HG03565 (cell line): Measurements from ENCODE around the gene IGSF9.
A peak's percentile ranks its signal among the peaks of the same experiment; 100 is the strongest.
"Not testable (repeated sequence)": the region's sequence is repeated elsewhere in the genome, so short reads cannot be mapped to it uniquely, and the experiment has no call there.

Source experiments
- ATAC-seq: cut with Tn5 transposase; IDR thresholded peaks from one replicate; pipeline ENCODE4 v1.9.1; 2021; ENCODE audit warnings: mild to moderate bottlenecking, moderate library complexity; ENCODE audit not compliant: unreplicated experiment

IGSF9 gene

GRCh38 chr1:159922511-159923202, 22.8 kb downstream of the IGSF9 start:
- ATAC-seq, result no peak

GRCh38 chr1:159921700-159922504, 23.5 kb downstream of the IGSF9 start:
- ATAC-seq, result no peak

DNA sequence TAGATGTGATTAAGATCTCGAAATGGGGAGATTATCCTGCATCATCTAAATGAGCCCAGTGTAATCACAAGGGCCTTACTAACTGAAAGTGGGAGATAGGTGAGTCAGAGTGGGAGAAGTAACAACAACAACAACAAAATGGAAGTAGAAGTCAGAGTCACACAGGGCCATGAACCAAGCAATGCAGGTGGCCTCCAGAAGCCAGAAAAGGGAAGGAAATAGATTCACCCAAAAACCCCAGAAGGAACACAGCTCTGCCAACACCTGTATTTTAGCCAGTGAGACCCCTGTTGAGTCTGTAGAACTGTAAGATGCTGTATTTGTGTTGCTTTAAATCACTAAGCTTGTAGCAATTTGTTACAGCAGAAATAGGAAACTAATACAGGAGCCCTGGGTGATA, 24.2 kb downstream of the IGSF9 start:
- peak; percentile 37 for ATAC-seq

DNA sequence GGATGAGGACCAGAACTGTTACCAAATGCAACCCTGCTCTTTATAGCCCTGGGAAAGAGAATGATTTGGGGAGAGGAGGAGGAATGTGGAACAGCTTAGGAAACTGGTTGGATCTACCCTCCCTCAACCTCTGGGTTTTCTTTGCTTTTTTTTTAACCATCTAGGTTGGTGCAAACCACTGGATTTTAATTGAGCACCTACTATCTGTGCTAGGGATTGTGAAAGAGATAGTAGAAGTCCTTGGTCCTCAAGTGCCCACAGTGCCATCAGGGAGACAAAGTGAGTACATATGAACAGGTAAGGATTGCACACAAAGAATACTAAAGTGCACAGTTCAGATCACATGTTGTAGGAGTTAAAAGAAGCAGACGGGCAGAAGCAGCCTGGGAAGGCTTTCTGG, 24.8 kb downstream of the IGSF9 start:
- ATAC-seq, result no peak

GRCh38 chr1:159920202-159920601, 25.2 kb downstream of the IGSF9 start:
- ATAC-seq, result no peak

GRCh38 chr1:159919236-159919865, 26.1 kb downstream of the IGSF9 start:
- no peak for ATAC-seq

DNA sequence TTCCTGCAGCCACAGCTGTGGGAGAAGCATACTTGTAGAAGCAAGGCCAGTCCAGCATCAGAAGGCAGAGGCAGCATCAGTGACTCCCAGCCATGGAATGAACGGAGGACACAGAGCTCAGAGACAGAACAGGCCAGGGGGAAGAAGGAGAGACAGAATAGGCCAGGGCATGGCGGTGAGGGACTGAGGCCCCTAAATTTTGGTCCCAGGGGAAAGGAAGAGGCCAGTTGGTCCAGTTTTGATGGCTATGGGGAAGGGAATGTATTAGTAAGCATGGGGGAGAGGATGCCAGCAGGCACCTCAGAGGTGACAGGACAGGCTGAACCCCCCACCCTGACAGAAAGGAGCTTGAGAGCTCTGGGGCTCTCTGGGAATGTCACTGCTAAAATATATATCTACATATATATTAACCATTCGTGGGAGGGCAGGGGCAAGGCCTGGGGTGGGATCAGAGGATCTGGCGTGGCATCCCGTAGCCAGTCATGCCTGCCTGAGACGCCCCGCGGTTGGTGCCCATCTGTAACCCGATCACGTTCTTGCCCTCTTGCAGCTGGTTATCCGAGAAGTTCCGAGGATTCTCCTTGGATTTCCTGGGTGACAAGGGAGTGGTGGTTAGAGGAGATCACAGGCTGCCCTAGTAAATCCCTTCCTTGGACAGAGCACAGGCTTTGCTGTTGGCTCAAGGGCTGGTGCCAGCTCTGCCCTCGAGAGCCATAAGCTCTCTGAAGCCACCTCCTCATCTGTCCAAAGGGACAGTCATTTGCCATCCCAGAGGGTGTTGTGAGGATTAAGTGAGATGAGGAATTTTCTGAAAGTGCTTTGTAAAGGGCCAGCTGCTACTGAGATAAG, 26.8 kb downstream of the IGSF9 start:
- ATAC-seq, result no peak

GRCh38 chr1:159917533-159918351, 27.7 kb downstream of the IGSF9 start:
- ATAC-seq, result no peak

DNA sequence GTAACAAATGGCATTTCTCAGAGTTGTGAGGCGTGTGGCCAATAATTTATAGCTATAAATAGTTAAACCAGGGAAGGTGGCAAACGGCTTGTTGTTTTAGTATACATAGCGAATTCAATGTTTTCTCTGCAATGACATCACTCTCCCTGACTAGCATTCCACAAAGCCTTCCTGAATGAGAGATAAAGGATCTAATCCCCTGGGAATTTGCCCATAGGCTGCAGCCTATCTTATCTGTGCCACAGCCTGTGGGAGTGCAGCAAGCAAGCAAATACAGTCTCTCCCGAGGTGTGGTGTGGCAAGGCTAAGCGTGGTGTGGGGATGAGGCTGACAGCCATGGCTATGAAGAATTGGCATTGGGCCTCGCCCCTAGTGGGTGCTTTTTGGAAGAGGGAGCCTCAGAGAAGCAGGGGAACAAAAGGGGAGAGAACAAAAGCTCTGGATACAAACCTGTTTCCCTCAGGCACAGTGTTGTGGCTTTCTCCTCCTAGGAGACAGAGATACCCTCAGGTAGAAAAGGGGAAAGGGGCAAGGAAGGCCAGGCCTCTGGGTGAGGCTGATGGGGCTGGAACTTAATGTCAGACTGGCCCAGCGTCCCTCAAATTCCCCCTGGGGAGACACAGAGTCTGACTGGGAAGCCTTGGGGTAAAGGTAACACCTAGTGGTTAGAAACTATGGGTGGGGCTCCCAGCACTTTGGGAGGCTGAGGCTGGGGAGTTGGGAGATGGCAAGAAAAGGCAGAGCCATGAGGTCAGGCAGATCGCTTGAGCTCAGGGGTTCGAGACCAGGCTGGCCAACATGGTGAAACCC, 29.0 kb downstream of the IGSF9 start:
- no peak for ATAC-seq

DNA sequence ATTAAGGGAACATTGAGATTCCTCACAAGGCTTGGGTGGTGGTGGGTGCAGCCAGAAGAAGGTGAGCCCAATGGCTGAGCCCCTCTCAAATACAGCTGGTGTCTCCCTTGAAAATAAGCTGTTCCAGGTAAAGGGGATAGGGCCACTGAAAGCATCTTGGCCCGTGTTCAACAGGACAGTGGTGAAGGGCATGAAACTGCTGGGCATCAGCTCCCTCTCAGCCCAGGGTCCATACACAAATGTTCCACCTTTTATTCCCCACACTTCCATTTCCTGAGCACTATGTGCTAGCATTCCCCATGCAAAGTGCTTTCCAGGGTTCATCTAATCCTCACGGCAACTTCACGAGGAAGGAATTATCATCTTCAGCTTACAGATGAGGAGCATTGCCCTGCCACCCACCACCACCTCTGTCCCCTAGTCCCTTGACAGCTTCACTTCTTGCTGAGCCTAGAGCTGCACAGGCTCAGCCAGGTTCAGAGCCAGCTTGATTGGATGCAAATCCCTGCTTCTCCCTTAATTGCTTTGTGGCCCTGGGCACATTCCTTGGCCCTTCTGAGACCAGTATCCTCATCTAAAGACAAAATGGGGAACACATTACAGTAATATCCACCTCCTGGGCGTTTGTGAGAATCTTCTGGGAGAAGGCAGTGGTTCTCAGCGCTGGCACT, 29.7 kb downstream of the IGSF9 start:
- no peak for ATAC-seq

GRCh38 chr1:159914252-159915018, 31.0 kb downstream of the IGSF9 start:
- no peak for ATAC-seq

- ATAC-seq, result no peak
Measured at GRCh38 chr1:159913451-159914192, 31.8 kb downstream of the IGSF9 start.

DNA sequence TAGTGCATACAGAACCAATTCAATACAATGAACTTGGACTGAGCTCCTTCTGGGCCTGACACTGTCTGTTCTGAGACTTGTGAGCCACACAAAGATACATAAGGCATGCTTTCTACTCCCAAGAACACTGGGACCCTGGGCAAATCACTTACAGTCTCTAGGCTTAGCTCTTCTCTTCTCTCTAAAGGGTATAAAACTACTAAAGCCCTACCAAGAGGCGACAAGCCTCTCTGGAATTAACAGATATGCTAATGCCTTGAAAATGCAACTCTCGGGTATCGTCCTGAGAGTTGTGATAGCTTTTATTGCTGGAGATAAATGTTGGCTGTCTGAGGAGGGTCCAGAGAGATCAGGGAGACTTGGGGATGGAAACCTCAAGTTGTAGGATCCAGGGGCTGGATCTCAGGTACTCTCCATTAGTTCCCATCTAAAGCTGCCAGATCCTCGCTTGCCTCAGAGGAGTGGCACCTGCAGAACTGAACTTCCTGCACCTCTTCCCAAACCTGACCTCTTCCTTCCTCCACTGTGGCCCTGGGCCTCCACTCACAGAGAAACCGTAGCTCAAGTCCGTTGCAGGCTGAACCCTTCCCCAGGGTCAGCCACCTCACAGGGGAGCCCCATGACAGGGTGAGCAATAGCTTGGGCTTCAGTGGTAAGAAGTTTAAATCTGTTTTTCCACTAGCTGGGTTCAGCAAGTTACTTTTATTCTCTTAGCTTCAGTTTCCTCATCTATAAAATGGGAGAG, 33.9 kb downstream of the IGSF9 start:
- no peak for ATAC-seq

DNA sequence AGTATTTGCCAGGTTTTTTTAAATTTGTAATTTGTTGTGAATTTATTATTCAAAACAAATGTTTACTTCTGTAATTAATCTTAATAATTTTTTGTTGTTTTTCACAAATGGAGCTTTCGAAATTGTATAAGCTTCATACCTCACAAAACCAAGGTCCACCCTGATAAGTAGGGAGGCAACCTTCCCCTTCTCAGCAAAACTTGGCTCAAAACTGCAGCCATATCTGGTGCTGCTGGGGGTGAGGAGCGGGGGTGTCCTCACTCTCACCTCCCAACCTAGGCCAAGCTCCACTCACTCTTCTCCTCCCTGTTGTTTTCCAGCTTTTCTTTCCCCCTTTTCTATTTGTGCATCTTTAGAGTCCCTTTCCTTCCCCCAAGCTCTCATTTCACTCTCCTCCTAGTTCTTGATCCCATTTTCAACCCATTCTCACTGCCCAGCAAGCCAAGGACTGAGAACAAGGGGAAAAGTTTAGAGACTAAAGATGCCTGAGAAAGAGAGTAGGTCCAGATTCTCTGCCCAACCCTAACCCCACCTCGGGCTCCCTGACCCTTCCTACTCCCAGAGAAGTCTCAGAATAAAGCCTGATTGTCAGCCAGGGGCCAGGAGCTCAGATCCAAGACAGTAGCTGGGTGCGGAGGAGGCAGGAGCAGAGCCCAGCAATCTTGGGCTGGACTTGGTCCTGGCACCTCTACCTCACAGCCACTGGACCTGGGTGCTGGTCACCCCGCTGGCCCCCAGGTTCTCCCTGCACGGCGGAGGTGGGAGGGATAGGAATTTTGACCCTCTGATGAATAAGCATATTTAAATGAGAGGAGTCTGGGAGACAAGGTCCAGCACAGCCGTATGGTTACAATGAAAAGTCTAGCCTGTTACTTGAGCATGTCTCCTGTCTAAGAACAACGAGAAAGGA, 37.1 kb downstream of the IGSF9 start:
- no peak for ATAC-seq

DNA sequence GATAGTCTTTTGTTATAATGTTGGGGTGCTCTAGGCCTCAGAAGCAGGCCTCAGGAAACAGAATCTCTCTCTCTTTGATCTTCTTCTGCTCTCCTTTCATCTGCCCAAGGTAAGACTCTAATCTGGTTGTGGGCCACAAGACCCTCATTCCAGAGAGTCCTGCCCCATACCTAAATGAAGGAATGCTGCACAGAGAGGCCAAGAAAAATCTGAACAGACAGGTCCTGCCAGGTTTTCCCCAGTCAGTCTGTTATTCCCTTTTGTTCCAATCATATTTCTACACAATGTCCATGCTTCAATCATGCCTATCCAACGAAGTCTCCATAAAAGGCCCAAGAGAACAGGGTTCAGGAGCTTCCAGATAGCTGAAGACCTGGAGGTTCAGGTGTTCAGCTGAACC, 38.5 kb downstream of the IGSF9 start:
- ATAC-seq, result no peak

DNA sequence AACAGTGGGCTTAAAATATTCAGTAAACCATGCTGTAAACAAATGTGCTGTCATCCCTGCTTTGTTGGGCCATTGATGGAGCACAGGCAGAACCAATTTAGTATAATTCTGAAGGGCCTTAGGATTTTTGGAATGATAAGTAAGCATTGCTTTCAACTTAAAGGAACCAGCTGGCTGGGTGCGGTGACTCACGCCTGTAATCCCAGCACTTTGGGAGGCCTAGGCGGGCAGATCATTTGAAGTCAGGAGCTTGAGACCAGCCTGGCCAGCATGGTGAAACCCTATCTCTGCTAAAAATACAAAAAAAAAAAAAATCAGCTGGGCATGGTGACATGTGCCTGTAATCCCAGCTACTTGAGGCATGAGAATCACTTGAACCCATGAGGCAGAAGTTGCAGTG, 41.4 kb downstream of the IGSF9 start:
- ATAC-seq, result not testable (repeated sequence)
